Epithelial cell of prostate (primary cell): Measurements from ENCODE around the gene MROH7.

Experiments used
- DNase-seq: peaks from one replicate; pipeline ENCODE4 v3.0.0-alpha.2; 2011; ENCODE audit warnings: low read depth, low spot score
- H3K27ac ChIP-seq: fragments of 450-650 bp; 2 replicates; pipeline ENCODE4 v1.5.1; 2017; ENCODE audit warnings: mild to moderate bottlenecking

Gene MROH7

GRCh38 chr1:54640863-54641836 is at the start of gene MROH7:
Gene MROH7, plus strand, starts transcription at chr1:54641786. Its CDS starts 11,141 bp downstream, at chr1:54652927.
- no peak for DNase-seq
- no peak within 1 kb of the TSS for H3K27ac ChIP-seq

GRCh38 chr1:54593571-54594160 is 47.9 kb upstream of the MROH7 start:
- no peak overlapping the region for H3K27ac ChIP-seq
- DNase-seq = no peak

DNA sequence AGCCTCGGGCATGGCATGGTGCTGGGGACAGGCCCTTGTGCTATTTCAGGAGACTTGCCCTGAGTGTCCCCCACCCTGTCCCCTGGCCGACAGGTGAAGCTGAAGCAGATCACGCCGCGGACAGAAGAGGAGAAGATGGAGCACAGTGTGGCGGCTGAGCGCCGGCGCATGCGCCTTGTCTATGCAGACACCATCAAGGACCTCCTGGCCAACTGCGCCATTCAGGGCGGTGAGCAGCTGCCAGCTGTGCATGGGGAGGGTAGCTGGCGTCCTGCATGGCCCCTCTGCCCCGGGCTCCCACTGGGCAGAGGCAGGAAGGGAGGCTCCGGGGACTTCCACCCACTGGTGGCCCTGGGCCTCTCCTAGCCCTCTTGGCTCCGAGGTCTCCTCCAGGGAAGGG is 47.1 kb upstream of the MROH7 start:
- DNase-seq = no peak
- no peak overlapping the region for H3K27ac ChIP-seq

- no peak overlapping the region for H3K27ac ChIP-seq
- DNase-seq = no peak
These were observed 45.6 kb upstream of the MROH7 start for GRCh38 chr1:54595956-54596498.

- no peak for DNase-seq
- H3K27ac ChIP-seq = no peak overlapping the region
These were observed 44.8 kb upstream of the MROH7 start for GRCh38 chr1:54596756-54597155.

DNA sequence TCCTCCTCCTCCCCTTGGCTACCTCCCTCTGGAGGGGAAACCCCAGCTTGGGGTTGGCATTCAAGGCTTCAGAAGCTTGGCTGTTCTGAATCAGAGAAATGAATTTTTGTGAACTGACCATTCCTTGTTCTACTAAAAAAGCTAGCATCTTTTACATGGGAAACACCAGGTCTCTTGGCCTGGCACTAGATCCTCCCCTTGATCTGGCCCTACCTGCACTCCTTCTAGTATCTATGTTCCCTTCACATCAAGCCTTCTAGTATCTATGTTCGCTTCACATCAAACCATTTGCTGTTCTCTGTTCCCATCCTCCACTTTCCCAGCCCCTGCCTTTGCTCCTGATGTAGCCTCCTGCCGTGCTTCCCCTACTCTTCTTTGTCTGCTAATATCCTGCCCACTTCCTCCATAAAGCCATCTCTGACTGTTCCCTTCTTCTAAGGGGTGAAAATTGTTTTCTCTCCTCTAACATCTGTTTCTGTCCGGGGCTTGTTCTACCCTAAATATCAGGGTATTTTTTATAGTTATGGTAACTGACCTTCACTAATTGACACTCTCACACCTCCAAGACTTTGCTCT is 44.0 kb upstream of the MROH7 start:
- DNase-seq = no peak
- no peak overlapping the region for H3K27ac ChIP-seq

DNA sequence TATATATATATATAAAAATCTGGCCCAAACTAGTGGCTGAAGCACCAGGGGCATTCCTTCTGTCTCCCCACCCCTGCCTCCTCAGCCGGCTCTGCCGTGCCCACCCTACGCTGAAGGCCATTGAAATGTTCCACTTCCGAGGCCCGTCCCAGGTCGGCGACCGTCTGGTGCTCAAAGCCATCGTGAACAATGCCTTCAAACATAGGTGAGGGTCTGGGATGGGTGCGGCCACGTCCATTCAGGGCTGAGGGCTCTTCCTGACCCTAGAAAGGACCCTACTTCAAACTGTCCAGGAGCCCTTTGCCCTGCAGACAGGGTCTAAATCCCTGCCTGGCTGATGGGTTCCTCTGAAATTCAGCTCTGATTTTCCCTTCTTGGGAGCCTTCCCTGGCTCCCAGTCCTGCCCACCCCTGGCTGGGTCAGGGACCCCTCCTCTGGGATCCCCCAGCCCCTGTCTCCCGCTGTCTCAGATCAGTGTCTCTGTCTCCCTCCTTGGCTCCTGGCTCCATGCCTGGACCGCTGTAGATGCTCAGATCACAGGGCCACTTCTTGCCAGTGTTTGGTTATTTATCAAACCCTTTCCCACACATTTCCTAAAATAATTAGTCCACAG is 42.3 kb upstream of the MROH7 start:
- no peak overlapping the region for H3K27ac ChIP-seq
- DNase-seq = no peak

DNA sequence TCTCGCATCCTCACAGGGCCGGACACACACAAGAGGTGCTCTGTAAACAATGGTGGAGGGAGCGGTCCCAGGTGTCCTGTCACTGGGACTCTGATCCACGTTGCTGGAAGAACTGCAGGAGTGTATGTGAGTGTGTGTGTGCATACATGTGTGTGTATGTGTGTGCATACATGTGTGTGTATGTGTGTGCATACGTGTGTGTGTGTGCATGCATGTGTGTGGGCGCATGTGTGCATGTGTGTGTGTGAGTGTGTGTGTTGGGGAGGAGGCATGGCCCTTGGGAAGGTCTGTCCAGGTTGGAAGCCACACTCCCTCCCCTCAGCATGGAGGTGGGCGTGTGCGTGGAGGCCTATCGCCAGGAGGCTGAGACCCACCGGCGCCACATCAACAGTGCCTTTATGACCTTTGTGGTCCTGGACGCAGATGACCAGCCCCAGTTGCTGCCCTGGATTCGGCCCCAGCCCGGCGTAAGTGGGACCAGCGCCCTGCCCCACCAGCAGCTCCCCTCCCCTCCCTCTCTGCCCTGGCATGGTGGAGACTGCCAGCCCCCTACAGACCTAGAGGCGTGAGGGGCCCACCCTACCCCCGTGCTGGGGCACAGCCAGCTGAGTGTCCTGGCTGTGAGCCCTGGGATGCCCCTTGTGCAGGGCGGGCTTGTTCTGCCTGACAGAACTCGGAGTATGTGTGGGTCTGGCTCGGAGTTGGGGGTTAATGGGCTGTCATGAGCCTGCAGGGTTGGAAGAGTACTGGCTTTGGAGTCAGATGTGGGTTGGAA is 40.5 kb upstream of the MROH7 start:
- DNase-seq = no peak
- no peak overlapping the region for H3K27ac ChIP-seq

DNA sequence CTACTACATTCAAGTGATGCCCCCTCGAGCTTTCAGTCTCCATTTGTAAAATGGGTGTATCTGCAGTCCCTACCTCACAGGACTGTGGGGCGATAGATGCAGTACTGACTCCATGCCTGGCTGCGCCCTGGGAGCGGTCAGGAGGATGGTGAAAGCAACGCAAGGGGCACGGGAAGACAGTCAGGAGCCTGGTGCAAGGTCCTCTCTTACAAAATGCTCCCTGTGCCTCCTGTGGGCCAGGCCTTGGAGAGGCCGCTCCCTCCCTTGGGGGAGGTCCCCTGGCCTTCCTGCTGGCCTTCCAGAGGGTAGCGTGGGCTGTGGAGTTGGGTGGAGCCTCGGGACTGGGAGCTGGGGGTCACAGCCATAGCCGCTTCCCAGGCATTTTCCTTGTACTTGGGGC is 39.9 kb upstream of the MROH7 start:
- no peak overlapping the region for H3K27ac ChIP-seq
- no peak for DNase-seq

DNA sequence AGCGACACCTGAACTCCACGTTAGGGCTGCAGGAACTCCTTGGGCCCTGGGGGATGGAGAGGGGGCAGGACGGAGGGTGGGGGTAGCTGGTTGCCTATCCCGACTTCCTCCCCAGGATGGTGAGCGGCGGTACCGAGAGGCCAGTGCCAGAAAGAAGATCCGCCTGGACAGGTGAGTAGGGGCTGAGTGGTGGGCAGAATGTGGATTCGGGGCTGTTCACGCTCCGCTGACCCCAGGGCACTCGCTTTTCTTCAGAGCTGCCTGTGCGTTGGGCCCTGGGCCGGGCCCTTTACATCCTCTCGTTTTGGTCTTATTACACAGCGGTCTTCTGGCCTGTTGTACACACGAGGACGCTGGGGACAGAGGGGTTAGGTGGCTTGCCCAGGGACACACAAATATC is 39.0 kb upstream of the MROH7 start:
- no peak overlapping the region for H3K27ac ChIP-seq
- DNase-seq = no peak

DNA sequence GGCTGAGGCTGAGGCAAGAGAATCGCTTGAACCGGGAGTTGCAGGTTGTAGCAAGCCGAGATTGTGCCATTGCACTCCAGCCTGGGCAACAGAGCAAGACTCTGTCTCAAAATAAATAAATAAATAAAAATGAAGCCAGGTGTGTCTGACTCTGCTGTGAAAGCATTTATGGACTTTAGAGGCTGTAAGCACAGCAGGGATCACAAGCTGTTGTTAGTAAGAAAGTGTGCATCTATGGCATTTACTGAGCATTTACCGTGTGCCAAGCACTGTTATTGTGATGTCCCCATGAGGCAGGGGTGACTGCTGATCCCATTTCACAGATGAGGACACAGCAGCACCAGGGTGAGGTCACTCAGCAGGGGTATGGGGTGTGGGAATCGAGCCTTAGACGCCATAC is 38.3 kb upstream of the MROH7 start:
- no peak for DNase-seq
- H3K27ac ChIP-seq = no peak overlapping the region

DNA sequence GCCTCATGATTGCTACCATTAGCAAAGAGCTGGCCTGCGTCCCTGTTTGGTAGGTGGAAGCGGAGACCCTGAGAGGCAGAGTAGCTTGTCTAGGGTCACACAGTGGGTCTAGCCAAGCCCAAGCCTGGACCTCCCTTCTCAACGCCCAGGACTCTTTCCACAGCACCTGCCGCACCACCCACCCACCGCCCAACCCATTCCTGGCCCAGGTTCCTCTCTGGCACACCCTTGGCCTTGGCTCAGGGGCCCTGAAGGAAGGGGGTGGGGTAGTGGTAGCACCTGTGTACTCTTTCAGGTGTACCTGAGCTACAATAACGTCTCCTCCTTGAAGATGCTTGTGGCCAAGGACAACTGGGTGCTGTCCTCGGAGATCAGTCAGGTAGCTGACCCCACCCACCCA is 37.5 kb upstream of the MROH7 start:
- DNase-seq = no peak
- H3K27ac ChIP-seq = no peak overlapping the region

DNA sequence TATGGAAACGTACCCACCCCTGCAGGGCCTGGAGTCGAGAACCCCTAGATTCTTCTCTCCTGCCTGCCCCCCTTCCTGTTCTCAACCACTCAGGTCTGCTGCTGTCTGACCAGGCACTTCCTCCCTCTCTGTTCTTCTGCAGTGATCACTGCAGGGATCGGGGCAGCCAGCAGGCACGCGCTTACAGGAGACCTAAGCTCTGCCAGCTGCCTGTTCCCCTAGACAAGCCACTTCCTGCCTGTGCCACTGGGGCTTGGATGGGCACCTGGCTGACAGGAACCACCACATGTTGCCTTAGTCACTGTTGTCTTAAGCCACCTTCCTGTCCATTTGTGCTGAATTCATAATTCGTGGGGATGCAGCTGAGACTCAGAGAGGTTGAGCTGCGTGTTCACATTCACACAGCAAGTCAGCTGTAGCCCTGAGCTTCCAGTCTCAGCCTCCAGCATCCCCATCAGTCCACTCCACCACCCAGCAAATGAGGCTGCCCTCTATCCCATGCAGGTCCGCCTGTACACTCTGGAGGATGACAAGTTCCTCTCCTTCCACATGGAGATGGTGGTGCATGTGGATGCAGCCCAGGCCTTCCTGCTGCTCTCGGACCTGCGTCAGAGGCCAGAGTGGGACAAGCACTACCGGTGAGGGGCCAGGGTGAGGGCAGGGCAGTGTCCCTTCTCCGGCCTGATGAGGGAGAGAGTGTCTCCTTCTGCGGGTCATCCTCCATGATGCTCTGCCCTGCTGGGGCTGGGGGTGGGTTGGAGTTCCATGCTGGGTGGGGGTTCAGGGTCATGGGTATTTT is 36.8 kb upstream of the MROH7 start:
- peak; percentile 27 for DNase-seq
- H3K27ac ChIP-seq = no peak overlapping the region

DNA sequence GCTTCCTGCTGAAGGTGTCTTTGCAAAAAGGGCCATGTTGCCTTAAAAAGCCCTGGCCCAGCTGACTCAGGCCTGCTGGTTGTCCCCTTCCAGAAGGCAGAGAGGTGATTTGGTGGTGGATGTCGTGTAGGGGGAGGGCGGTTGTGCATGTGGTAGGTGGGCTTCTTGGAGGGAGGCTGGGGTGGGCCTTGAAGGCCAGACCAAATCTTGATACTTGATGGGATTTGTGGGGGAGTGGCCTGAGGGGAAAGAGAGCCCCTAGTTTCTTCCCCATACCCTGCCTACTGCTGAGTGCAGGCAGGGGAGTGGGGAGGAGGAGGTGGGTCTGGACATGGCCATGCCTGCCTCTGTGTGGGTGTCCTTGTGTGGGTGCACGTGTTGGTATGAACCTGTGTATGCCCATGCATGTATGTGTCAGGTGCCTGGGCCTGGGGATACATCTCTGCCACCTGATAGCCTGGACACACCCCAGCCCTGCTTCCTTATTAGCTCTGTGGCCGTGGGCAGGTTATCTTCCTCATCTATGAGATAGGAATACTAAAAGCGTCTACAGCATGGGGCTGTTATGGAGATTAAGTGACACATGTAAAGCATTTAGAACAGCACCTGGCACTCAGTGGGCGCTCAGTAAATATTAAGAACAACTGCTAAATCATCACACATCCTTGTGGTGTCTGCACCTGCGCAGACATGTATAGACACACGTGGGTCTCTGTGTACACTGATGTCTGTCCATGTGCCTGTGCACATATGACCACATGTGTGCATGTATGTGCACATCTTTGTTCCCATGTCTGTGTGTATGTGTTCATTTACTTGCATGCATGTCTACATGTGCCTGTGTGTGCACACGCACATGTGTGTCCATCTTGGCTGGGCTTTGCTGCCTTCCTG is 35.2 kb upstream of the MROH7 start:
- no peak overlapping the region for H3K27ac ChIP-seq
- DNase-seq = no peak

DNA sequence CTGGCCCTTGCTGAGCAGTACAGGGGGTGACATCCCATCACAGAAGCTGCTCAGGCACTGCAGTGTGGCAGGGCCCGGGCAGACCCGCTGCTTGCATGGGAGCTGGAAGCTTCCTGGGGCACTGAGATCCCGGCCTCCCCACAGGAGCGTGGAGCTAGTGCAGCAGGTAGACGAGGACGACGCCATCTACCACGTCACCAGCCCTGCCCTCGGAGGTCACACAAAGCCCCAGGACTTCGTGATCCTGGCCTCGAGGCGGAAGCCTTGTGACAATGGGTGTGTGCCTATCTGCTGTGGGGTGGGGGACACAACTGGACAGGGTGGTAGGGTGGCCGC is 34.6 kb upstream of the MROH7 start:
- no peak overlapping the region for H3K27ac ChIP-seq
- no peak for DNase-seq

DNA sequence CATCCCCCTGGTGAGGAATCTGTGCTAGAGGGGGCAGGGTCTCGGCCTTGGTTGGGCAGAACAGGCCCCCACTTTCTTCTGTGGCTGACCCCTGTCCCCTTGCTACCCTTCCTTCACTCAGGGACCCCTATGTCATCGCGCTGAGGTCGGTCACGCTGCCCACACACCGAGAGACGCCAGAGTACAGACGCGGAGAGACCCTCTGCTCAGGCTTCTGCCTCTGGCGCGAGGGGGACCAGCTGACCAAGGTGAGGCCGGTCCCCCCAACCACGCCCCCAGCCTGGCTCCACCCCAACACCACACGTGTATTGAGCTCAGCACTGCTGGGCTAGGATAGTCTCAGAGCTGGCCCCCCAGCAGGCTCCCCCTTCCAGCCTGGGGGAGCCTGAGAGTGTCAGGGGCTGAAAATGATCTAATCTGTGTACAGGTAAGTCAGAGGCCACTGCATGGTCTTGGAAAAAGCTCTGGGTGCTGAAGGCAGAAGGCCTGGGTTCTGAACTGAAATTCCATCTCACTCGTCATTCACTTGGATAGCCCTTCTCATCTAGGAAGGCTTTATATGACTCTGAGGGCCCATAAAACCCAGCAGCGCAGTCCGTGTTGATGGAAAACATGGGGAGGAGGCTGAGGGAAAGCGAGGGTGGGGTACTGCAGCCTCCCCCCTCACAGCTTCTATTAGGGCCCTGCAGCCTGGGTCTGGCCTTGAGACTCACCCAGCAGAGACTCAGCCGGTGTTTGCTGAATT is 33.6 kb upstream of the MROH7 start:
- DNase-seq = no peak
- H3K27ac ChIP-seq = no peak overlapping the region

GRCh38 chr1:54608566-54609230 is 32.9 kb upstream of the MROH7 start:
- no peak for DNase-seq
- no peak overlapping the region for H3K27ac ChIP-seq
